NCI-H2171 treated with DMSO at 0.1 percent for 48 hours (cell line): ENCODE measurements around the gene PNMT.

Source experiments
- DNase-seq: peaks from one replicate; lab custom pipeline; 2025; lab: John Stamatoyannopoulos, UW

The PNMT gene

GRCh38 chr17:39653662-39654331 is 14.5 kb upstream of the PNMT start:
- no peak for DNase-seq

DNA sequence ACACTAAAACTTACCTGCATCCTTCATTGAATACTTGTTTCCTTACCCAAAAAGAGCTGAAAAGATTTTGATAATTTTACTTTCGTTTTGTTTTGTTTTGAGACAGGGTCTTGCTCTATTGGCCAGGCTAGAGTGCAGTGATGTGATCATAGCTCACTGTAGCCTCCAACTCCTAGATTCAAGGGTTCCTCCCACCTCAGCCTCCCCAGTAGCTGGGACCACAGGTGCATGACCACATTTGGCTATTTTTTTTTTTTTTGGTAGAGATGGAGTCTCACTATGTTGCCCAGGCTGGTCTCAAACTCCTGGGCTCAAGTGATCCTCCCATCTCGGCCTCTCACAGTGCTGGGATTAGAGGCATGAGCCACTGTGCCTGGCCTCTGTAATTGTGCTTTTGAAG is 13.1 kb upstream of the PNMT start:
- DNase-seq, result no peak

DNA sequence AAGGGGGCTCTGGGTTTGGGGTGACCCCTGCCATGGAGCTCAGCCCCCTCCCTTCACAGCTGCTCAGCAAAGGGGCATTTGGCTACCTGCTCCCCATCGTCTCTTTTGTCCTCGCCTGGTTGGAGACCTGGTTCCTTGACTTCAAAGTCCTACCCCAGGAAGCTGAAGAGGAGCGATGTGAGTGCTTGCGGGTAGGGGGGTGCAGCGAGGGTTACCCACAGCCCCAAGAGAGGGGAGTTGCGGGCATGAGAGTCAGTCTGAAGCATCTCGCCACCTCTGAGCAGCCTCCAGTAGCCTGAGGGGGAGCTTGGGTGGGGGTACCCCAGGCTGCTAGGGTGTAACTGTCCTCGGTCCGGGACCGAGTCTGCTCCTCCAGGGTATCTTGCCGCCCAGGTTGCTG is 9.9 kb upstream of the PNMT start:
- no peak for DNase-seq

GRCh38 chr17:39658760-39659159 is 9.5 kb upstream of the PNMT start:
- DNase-seq, result no peak

DNA sequence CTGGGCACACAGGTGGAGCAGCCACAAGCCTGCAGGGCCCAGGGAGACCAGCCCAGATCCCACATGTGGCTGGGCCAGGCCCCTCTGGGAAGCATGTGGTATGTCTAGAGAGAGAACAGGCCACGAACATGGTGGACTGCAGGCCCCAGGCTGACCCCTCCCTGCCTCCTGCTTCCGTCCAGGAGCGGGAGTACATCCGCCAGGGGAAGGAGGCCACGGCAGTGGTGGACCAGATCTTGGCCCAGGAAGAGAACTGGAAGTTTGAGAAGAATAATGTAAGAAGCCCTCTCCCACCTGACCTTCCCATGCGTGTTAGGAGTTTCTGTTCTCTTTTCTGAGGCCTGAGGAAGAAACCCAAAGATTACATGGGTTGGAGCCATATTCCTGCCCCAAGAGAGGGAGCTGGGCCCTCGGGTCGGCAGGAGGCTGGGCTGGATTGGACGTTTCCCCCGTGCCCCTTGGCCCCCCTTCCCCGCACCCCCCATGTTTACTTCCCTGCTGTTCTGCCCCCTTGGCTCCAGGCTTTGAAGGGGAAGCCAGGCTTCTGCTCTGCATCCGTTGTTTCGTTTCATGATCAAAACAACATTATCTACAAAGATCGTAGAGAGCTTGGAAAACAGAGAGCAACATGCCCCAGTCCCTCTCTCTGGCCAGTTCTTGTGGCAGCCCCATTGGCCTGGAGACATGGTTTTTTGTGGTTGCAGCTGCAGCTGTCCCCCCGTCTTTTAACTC is 8.8 kb upstream of the PNMT start:
- DNase-seq, result no peak

- DNase-seq, result no peak
Measured at GRCh38 chr17:39660011-39660360, 8.3 kb upstream of the PNMT start.

DNA sequence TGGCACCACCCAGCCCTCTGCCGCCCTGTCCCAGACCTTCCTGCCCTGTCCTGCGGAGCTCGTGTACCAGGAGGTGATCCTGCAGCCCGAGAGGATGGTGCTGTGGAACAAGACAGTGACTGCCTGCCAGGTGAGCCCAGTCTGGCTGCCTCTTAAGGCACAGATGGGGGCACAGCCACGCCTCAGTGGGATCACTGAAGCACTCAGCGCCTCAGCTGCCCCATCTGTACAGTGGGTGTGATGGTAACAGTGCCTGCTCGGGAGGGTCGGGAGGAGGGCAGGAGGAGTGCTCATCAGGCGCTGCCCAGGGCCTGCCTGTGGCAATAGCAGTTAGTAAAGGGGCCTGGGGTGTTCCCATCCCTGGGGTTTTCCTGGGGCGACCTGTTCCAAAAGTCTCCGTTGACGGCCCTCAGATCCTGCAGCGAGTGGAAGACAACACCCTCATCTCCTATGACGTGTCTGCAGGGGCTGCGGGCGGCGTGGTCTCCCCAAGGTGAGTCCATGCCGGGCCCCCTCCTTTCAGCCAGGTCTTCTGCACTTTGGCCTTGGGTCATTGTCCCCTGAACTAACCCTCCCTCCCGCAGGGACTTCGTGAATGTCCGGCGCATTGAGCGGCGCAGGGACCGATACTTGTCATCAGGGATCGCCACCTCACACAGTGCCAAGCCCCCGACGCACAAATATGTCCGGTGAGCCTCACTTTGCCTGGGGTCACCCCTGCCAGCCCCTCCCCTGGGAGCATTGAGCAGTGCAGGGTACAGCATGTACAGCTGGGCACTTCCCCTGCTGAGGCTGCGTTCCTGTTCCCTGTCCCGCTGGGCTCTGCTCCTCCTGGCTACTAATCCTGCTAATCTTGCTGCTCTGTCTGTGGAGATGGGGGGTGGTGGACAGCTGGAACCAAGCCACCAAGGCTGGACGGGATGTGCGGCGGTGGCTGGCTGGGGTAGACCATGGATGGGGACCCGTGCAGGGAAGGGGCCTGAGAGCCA is 7.6 kb upstream of the PNMT start:
- no peak for DNase-seq

- DNase-seq, result no peak
Measured at GRCh38 chr17:39661744-39662541, 6.3 kb upstream of the PNMT start.

GRCh38 chr17:39662551-39663339 is 5.5 kb upstream of the PNMT start:
- DNase-seq, result no peak

DNA sequence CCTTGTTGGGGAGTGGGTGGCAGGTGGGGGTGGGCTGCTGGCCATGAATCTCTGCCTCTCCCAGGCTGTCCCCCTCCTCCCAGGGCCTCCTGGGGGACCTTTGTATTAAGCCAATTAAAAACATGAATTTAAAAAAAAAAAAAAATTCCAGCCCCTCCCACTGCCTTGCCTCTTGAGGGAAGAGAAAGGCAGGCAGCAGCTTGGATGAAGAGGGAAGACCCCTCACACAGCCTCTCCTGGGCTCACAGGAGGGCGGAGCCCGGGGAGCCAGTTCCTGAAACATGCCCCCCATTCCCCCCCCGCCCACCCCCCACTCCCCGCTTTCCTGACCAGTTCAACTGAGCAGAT is 4.9 kb upstream of the PNMT start:
- DNase-seq, result no peak

- peak; percentile 25 for DNase-seq
Measured at GRCh38 chr17:39663688-39664580, 4.3 kb upstream of the PNMT start.

- no peak for DNase-seq
Measured at GRCh38 chr17:39664581-39665561, 3.4 kb upstream of the PNMT start, which contains the start of gene TCAP. TSS of gene TCAP (plus strand) at chr17:39665349. CDS start at chr17:39665360, 11 bp downstream.

DNA sequence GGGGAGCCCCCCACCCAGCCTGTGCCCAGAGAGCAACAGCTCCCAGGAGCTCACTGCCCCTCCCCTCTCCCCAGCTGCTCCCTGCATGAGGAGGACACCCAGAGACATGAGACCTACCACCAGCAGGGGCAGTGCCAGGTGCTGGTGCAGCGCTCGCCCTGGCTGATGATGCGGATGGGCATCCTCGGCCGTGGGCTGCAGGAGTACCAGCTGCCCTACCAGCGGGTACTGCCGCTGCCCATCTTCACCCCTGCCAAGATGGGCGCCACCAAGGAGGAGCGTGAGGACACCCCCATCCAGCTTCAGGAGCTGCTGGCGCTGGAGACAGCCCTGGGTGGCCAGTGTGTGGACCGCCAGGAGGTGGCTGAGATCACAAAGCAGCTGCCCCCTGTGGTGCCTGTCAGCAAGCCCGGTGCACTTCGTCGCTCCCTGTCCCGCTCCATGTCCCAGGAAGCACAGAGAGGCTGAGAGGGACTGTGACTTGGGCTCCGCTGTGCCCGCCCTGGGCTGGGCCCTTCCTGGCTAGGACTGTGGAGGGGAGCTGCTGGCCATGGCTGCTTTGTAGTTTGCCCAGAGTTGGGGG is 2.5 kb upstream of the PNMT start:
- peak; percentile 55 for DNase-seq

DNA sequence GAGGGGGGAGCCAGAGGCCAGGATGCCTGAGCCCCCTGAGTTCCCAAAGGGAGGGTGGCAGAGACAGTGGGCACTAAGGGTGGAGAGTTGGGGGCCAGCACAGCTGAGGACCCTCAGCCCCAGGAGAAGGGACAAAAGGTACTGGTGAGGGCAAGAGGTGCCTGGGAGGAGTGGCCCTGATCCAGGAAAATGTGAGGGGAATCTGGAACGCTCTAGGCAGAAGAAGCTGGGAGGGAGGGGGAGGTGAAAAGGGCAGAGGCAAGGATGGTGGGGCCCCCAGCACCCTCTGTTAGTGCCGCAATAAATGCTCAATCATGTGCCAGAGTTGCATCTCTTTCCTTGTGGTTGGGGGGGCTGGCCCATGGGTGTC is 2.0 kb upstream of the PNMT start:
- DNase-seq, result no peak

DNA sequence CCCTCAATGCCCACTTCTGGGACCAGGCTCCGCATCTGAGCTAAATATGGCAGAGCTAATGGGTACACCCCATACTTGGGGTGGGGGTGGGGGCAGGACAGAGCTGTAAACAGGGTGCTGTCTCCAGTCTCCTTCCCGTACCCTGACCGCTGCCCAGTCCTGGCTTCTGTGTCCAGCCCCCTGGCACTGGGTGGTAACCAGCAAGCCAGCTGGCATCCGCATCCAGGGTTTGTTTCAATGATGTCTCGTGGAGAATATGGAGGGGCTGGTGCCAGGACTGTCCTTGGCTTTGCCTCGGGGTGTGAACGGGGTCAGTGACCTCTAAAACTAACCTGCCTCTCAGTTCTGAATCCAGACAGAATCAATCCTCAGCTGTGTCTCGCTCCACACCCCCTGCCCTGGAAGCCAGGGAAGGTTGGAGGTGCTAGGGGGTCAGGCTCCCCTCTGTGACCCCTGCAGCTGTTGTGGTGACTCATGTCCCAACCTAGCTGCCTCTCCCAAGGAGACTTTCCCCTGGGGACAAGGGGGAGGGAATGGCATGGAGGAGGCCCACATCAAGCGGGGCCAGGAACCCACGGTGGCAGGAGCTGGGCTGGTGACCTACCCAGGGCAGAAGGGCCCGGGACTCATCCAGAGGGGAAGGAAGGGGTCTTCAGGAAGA is 1.5 kb upstream of the PNMT start:
- DNase-seq, result no peak

- no peak for DNase-seq
Measured at GRCh38 chr17:39667262-39667944, 850 bp upstream of the PNMT start.
